Placental pericyte (primary cell): ENCODE data around the gene OPN1MW3. TPM values are rescaled to one million over a fixed set of nuclear protein-coding genes. Genes with fewer than 3 reads are reported as not detected.

Source experiments
- total RNA-seq: library from RNA; depleted of rRNA; stranded (reverse); fragments of >200 nt; gene quantifications from 2 replicates; pipeline ENCODE4 v1.2.3, GENCODE V29; 2012

OPN1MW3 gene
- not detected in 2 replicates for total RNA-seq

GRCh38 chrX:154257282-154257681, at the start of gene OPN1MW3:
OPN1MW3 (plus strand) TSS chrX:154257582; CDS start chrX:154257620, 38 bp downstream.

GRCh38 chrX:154219456-154219855, 37.9 kb upstream of the OPN1MW3 start, which contains the start of gene OPN1MW2:
OPN1MW2 (plus strand) TSS chrX:154219756; CDS start chrX:154219816, 60 bp downstream.

GRCh38 chrX:154294791-154295574, 37.6 kb downstream of the OPN1MW3 start, which contains the start of gene TEX28:
TEX28 (minus strand) TSS chrX:154295124; CDS start chrX:154292117, 3,007 bp downstream.

GRCh38 chrX:154295664-154296310, 38.4 kb downstream of the OPN1MW3 start, which contains the start of gene TKTL1:
TKTL1 (plus strand) TSS chrX:154295795; CDS start chrX:154295860, 65 bp downstream.

Other genes with a start within 250 kb of the OPN1MW3 start
- 117 and 144 TPM in 2 replicates for gene IRAK1, start 237.7 kb upstream of the OPN1MW3 start, total RNA-seq
- 31.5 and 33.5 TPM in 2 replicates for gene MECP2, start 159.9 kb upstream of the OPN1MW3 start, total RNA-seq
- gene OPN1LW, start 113.3 kb upstream of the OPN1MW3 start, total RNA-seq, result not detected in 2 replicates
- gene OPN1MW, start 75.0 kb upstream of the OPN1MW3 start, total RNA-seq, result not detected in 2 replicates
- gene OPN1MW2, start 37.8 kb upstream of the OPN1MW3 start, total RNA-seq, result not detected in 2 replicates
- not detected in 2 replicates for gene TEX28, start 37.5 kb downstream of the OPN1MW3 start, total RNA-seq
- gene TKTL1, start 38.2 kb downstream of the OPN1MW3 start, total RNA-seq, result not detected in 2 replicates
- gene FLNA, start 117.1 kb downstream of the OPN1MW3 start, total RNA-seq, result 2,184 and 2,759 TPM in 2 replicates
- 37.9 and 39.5 TPM in 2 replicates for gene EMD, start 121.7 kb downstream of the OPN1MW3 start, total RNA-seq
- gene RPL10, start 140.8 kb downstream of the OPN1MW3 start, total RNA-seq, result 1,465 and 3,108 TPM in 2 replicates
- 59.4 and 61.3 TPM in 2 replicates for gene DNASE1L1, start 151.7 kb downstream of the OPN1MW3 start, total RNA-seq
- gene TAFAZZIN, start 154.0 kb downstream of the OPN1MW3 start, total RNA-seq, result 22.8 and 30.0 TPM in 2 replicates
- 55.3 and 151 TPM in 2 replicates for gene ATP6AP1, start 171.1 kb downstream of the OPN1MW3 start, total RNA-seq
- 167 and 170 TPM in 2 replicates for gene GDI1, start 179.6 kb downstream of the OPN1MW3 start, total RNA-seq
- gene FAM50A, start 186.6 kb downstream of the OPN1MW3 start, total RNA-seq, result 40.2 and 106 TPM in 2 replicates
- gene PLXNA3, start 200.7 kb downstream of the OPN1MW3 start, total RNA-seq, result 21.2 and 25.8 TPM in 2 replicates
- 15.7 and 20.4 TPM in 2 replicates for gene LAGE3, start 221.7 kb downstream of the OPN1MW3 start, total RNA-seq
- gene UBL4A, start 229.0 kb downstream of the OPN1MW3 start, total RNA-seq, result 33.0 and 51.5 TPM in 2 replicates
- 38.1 and 45.2 TPM in 2 replicates for gene SLC10A3, start 233.0 kb downstream of the OPN1MW3 start, total RNA-seq